IPS-20b (cell line): Measurements from ENCODE around the gene DPP10.
"Not testable (repeated sequence)": the region's sequence is repeated elsewhere in the genome, so short reads cannot be mapped to it uniquely, and the experiment has no call there.

Experiments used
- H3K27ac ChIP-seq: one replicate; pipeline ENCODE4 v1.5.1; 2013; ENCODE audit warnings: low read length
- H3K27me3 ChIP-seq: 2 replicates; pipeline ENCODE4 v1.6.1; 2013; ENCODE audit warnings: mild to moderate bottlenecking, low read length, inconsistent platforms; ENCODE audit not compliant: insufficient read depth
- H3K36me3 ChIP-seq: 2 replicates; pipeline ENCODE4 v1.6.1; 2013; ENCODE audit warnings: low read depth, mild to moderate bottlenecking, inconsistent platforms, low read length, moderate library complexity; ENCODE audit not compliant: insufficient read depth
- H3K4me1 ChIP-seq: 2 replicates; pipeline ENCODE4 v1.6.1; 2013; ENCODE audit warnings: mild to moderate bottlenecking, control low read depth, inconsistent platforms, low read length, moderate library complexity; ENCODE audit not compliant: insufficient read depth
- H3K4me3 ChIP-seq: 2 replicates; pipeline ENCODE4 v1.5.1; 2013; ENCODE audit warnings: mild to moderate bottlenecking, low read length, inconsistent platforms
- H3K9ac ChIP-seq: 2 replicates; pipeline ENCODE4 v1.6.1; 2013; ENCODE audit warnings: low read depth, mild to moderate bottlenecking, inconsistent platforms, low read length, moderate library complexity
- H3K9me3 ChIP-seq: 2 replicates; pipeline ENCODE4 v1.6.1; 2013; ENCODE audit warnings: mild to moderate bottlenecking, low read depth, low read length, inconsistent platforms; ENCODE audit not compliant: insufficient read depth

DPP10 gene

GRCh38 chr2:115389898-115390565 lies 947.6 kb downstream of the DPP10 start:
- Histone ChIP-seq H3K27me3 (no peaks in the 10 kb centered on the region), H3K4me1 (peaks cover 10% of the 10 kb centered on the region; the same call in 1 of the 2 replicates), H3K36me3 (no peaks in the 10 kb centered on the region), H3K9me3 (no peaks in the 10 kb centered on the region), H3K27ac (no peak overlapping the region), H3K9ac (no peak overlapping the region), H3K4me3 (no peak overlapping the region)

- H3K9me3 ChIP-seq = no peaks in the 10 kb centered on the region
- peaks cover 18% of the 10 kb centered on the region; the same call in 1 of the 2 replicates for H3K4me1 ChIP-seq
- H3K36me3 ChIP-seq = no peaks in the 10 kb centered on the region
- no peak overlapping the region for H3K4me3 ChIP-seq
- no peaks in the 10 kb centered on the region for H3K27me3 ChIP-seq
- H3K27ac ChIP-seq = no peak overlapping the region
- no peak overlapping the region for H3K9ac ChIP-seq
These were observed 954.1 kb downstream of the DPP10 start for GRCh38 chr2:115396579-115396978.

- no peaks in the 10 kb centered on the region for H3K9me3 ChIP-seq
- no peak overlapping the region for H3K4me3 ChIP-seq
- H3K4me1 ChIP-seq = peaks cover 11% of the 10 kb centered on the region; the same call in 1 of the 2 replicates
- H3K27ac ChIP-seq = no peak overlapping the region
- no peaks in the 10 kb centered on the region for H3K27me3 ChIP-seq
- no peak overlapping the region for H3K9ac ChIP-seq
- no peaks in the 10 kb centered on the region for H3K36me3 ChIP-seq
These were observed 958.5 kb downstream of the DPP10 start for GRCh38 chr2:115400940-115401339.

GRCh38 chr2:115412501-115412900 lies 970.1 kb downstream of the DPP10 start:
- Histone ChIP-seq H3K9me3 (no peaks in the 10 kb centered on the region; the same call in 1 of the 2 replicates), H3K4me3 (no peak overlapping the region), H3K36me3 (no peaks in the 10 kb centered on the region), H3K27me3 (no peaks in the 10 kb centered on the region), H3K4me1 (no peaks in the 10 kb centered on the region), H3K9ac (no peak overlapping the region), H3K27ac (no peak overlapping the region)

GRCh38 chr2:115413791-115414190 lies 971.4 kb downstream of the DPP10 start:
- Histone ChIP-seq H3K27ac (no peak overlapping the region), H3K4me3 (no peak overlapping the region), H3K4me1 (no peaks in the 10 kb centered on the region), H3K9ac (no peak overlapping the region), H3K9me3 (no peaks in the 10 kb centered on the region; the same call in 1 of the 2 replicates), H3K27me3 (no peaks in the 10 kb centered on the region), H3K36me3 (no peaks in the 10 kb centered on the region)

- H3K4me1 ChIP-seq = no peaks in the 10 kb centered on the region
- no peaks in the 10 kb centered on the region; the same call in 1 of the 2 replicates for H3K9me3 ChIP-seq
- H3K36me3 ChIP-seq = no peaks in the 10 kb centered on the region
- H3K4me3 ChIP-seq = no peak overlapping the region
- no peak overlapping the region for H3K9ac ChIP-seq
- H3K27ac ChIP-seq = no peak overlapping the region
- no peaks in the 10 kb centered on the region for H3K27me3 ChIP-seq
These were observed 972.0 kb downstream of the DPP10 start for GRCh38 chr2:115414466-115414865.

- Histone ChIP-seq H3K27me3 (no peaks in the 10 kb centered on the region), H3K36me3 (no peaks in the 10 kb centered on the region), H3K4me1 (peaks cover 6% of the 10 kb centered on the region), H3K4me3 (no peak overlapping the region), H3K9me3 (0 out of 2 replicates have a peak, but pooled peaks cover 5% of the 10 kb centered on the region), H3K9ac (no peak overlapping the region), H3K27ac (no peak overlapping the region)
These were observed 979.7 kb downstream of the DPP10 start for GRCh38 chr2:115422004-115422634.

- Histone ChIP-seq H3K4me1 (peaks cover 9% of the 10 kb centered on the region), H3K27ac (no peak overlapping the region), H3K27me3 (no peaks in the 10 kb centered on the region), H3K9ac (peak overlapping the region; percentile 9; the same call in 1 of the 2 replicates), H3K4me3 (no peak overlapping the region), H3K9me3 (peaks cover 5% of the 10 kb centered on the region; the same call in 1 of the 2 replicates), H3K36me3 (no peaks in the 10 kb centered on the region)
These were observed 985.0 kb downstream of the DPP10 start for GRCh38 chr2:115427436-115427835.

GRCh38 chr2:115440746-115441145 lies 998.3 kb downstream of the DPP10 start:
- H3K9ac ChIP-seq, H3K27ac ChIP-seq, H3K36me3 ChIP-seq: not testable (repeated sequence)
- Histone ChIP-seq H3K4me1 (peaks cover 16% of the 10 kb centered on the region), H3K9me3 (peaks cover 14% of the 10 kb centered on the region; the same call in 1 of the 2 replicates), H3K27me3 (peaks cover 10% of the 10 kb centered on the region; the same call in 1 of the 2 replicates), H3K4me3 (peak overlapping the region; percentile 55)

GRCh38 chr2:115443539-115444185 lies 1001.2 kb downstream of the DPP10 start:
- peaks cover 16% of the 10 kb centered on the region for H3K4me1 ChIP-seq
- H3K27me3 ChIP-seq = peaks cover 10% of the 10 kb centered on the region; the same call in 1 of the 2 replicates
- H3K4me3 ChIP-seq = no peak overlapping the region
- H3K9me3 ChIP-seq = peaks cover 20% of the 10 kb centered on the region
- H3K9ac ChIP-seq = no peak overlapping the region
- H3K36me3 ChIP-seq = no peaks in the 10 kb centered on the region; the same call in 1 of the 2 replicates
- no peak overlapping the region for H3K27ac ChIP-seq

GRCh38 chr2:115460008-115460407 lies 1017.6 kb downstream of the DPP10 start:
- no peak overlapping the region for H3K9ac ChIP-seq
- H3K27me3 ChIP-seq = no peaks in the 10 kb centered on the region
- no peak overlapping the region for H3K4me3 ChIP-seq
- no peaks in the 10 kb centered on the region for H3K9me3 ChIP-seq
- no peaks in the 10 kb centered on the region for H3K4me1 ChIP-seq
- H3K36me3 ChIP-seq = no peaks in the 10 kb centered on the region
- no peak overlapping the region for H3K27ac ChIP-seq
